Fibroblast of lung (primary cell): ENCODE results near the gene COL3A1.

Experiments used
- EZH2 ChIP-seq: IDR thresholded peaks from 2 replicates; pipeline ENCODE4 v1.5.1; 2012; ENCODE audit warnings: low read length, control low read depth, mild to moderate bottlenecking; ENCODE audit errors: missing control alignments
- TF ChIP-seq, protein P1 (sequence below), 2 donors: IDR thresholded peaks in 1 of 2; conservative IDR thresholded peaks in 1 of 2; 1 replicate in 1 of 2; 2 replicates in 1 of 2; pipeline ENCODE4 v1.5.1; 2011 to 2012; ENCODE audit warnings: low read length in 2 of 2, control low read depth in 1 of 2, inconsistent platforms in 1 of 2, low read depth in 1 of 2, mild to moderate bottlenecking in 1 of 2

GRCh38 chr2:188937228-188938220, 36.6 kb upstream of the COL3A1 start:
- TF ChIP-seq, protein P1, sequence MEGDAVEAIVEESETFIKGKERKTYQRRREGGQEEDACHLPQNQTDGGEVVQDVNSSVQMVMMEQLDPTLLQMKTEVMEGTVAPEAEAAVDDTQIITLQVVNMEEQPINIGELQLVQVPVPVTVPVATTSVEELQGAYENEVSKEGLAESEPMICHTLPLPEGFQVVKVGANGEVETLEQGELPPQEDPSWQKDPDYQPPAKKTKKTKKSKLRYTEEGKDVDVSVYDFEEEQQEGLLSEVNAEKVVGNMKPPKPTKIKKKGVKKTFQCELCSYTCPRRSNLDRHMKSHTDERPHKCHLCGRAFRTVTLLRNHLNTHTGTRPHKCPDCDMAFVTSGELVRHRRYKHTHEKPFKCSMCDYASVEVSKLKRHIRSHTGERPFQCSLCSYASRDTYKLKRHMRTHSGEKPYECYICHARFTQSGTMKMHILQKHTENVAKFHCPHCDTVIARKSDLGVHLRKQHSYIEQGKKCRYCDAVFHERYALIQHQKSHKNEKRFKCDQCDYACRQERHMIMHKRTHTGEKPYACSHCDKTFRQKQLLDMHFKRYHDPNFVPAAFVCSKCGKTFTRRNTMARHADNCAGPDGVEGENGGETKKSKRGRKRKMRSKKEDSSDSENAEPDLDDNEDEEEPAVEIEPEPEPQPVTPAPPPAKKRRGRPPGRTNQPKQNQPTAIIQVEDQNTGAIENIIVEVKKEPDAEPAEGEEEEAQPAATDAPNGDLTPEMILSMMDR (conservative IDR thresholded peaks at IDR 0.05 in 1 of 2, IDR thresholded peaks at IDR 0.05 in 1 of 2; ENCODE audit: low read depth in 1 of 2, low read length in 2 of 2): no peak
- no peak for TF ChIP-seq EZH2
